NCI-H1694 (cell line): ENCODE data around the gene TMEM63C.

ENCODE experiments used
- DNase-seq: peaks from one replicate; lab custom pipeline; 2025; lab: John Stamatoyannopoulos, UW

Gene TMEM63C

GRCh38 chr14:77224212-77224611 is 42.6 kb downstream of the TMEM63C start:
- no peak for DNase-seq

DNA sequence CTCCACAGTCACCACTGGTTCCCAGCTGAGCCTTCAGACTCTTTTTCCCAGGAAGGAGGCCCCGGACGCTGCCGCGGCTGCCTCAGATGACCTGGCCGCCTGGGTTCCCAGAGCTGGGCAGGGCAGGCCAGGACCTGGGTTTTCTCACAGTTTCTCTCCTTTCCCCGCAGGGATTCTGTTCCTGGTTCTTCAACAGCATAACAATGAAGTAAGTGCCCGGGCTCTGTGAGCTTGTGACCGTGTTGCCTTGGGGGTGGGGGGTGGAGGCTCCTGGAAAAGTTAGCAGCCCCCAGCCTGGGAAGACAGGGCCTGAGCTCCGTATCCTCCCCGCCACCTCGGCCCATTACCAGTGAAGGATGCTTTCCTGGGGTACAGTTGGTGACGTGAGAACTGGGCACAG is 43.7 kb downstream of the TMEM63C start:
- DNase-seq = no peak

DNA sequence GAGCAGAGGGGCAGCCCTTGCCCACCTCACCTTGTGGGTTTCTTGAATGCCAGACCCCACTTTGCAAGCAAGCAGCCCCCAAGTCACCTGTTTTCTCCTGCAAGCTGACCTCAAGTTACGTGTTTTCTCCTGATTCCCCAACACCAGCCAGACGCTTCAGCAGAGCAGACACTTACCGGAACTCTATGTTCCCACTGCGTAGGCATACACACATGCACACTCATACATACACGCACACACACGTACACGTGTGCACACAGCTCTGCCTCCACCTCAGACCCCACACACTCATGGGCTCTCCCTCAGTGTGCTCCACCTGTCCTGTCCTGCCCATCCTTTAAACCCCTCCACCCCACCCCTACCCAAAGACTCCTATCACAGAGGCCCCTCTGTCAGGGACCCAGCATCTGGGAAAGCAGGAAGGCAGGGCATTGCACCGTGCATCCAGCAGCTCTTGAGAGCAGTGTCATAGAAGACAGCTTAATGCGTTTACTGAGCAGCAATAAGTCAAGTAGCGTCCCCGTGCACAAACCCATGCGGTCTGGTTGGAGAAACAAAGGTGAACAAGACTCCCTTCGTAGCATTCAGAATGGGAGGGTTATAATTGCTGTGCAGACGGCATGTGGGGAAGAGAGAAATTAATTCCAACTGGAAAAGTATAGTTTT is 44.4 kb downstream of the TMEM63C start:
- no peak for DNase-seq

- no peak for DNase-seq
Observed at GRCh38 chr14:77228056-77228455, 46.5 kb downstream of the TMEM63C start.

DNA sequence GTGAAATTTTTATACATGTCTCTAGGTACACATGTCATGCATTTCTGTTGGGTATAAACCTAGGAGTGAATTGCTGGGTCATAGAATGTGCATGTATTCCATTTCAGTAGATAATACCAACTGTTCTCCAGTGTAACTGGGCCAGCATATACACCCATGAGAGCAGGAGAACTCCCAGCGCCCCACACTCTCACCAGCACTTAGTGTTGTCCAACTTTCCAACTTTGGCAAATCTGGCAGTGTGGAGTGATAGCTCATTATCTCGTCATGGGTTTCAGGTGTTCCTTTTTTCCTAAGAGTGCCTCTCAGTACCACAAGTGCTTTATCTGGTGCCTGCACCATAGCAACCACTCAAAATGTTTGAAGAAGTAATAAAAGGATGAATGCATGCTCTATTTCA is 49.3 kb downstream of the TMEM63C start:
- no peak for DNase-seq

GRCh38 chr14:77231721-77232120 is 50.1 kb downstream of the TMEM63C start:
- no peak for DNase-seq

- DNase-seq = no peak
Observed at GRCh38 chr14:77236814-77237213, 55.2 kb downstream of the TMEM63C start.

- no peak for DNase-seq
Observed at GRCh38 chr14:77238356-77238755, 56.8 kb downstream of the TMEM63C start.

- peak; percentile 52 for DNase-seq
Observed at GRCh38 chr14:77238996-77239395, 57.4 kb downstream of the TMEM63C start.

DNA sequence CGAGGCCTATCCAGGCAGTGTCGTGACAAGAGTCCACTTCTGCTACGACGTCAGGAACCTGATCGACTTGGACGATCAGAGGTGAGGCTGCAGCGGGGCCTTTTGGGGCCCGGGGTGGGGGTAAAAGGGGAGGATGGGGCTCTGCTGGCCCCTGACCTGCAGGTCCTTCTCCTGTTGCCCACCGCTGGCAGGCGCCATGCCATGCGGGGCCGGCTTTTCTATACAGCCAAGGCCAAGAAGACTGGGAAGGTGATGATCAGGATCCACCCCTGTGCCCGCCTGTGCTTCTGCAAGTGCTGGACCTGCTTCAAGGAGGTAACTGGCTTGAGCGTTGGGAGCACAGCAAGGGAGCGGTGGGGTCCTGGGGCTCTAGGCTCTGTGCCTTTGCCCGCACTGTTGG is 57.8 kb downstream of the TMEM63C start:
- DNase-seq = no peak

DNA sequence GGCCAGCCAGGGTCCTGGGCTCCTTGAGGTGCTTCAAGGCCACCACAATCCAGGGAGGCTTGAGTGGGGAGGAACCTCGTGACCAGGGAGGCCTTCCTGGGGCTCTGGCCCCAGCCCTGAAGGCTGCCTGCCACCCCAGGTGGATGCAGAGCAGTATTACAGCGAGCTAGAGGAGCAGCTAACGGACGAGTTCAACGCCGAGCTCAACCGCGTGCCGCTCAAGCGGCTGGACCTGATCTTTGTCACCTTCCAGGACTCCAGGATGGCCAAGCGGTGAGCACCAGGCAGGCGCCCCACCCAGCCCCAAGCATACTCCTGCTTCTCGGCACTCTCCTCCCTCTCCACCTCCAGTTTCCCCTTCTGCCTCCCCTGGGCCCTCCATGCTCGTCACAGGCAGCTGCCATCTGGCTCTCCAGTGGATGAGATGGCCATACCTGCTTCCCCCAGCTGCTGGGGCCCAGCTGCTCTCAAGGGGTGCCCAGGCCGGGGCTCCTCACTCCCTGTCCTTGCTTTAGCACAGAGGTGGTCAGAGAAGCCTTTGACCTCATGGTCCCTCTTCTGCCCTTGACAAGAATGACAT is 58.8 kb downstream of the TMEM63C start:
- DNase-seq = peak; percentile 78

DNA sequence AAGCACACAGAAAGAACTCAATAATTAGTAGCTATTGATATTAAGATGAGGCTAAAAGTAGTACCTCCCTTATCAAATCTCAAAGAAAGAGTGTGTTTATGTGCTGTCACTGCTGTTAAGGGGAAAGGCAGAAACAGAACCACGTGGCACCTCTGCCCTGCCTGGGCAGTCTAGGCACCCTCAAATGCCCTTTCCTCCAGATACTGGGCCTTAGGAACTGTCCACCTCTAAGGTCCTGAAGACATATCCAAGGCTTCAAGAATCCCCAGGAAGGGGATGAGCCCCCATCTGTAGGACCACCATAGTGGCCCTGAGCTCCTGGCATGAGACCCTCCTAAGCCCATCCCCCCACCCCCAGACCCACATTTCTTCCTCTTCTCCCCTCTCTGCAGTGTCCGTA is 60.4 kb downstream of the TMEM63C start:
- DNase-seq = no peak

- no peak for DNase-seq
Observed at GRCh38 chr14:77242752-77243151, 61.2 kb downstream of the TMEM63C start.

DNA sequence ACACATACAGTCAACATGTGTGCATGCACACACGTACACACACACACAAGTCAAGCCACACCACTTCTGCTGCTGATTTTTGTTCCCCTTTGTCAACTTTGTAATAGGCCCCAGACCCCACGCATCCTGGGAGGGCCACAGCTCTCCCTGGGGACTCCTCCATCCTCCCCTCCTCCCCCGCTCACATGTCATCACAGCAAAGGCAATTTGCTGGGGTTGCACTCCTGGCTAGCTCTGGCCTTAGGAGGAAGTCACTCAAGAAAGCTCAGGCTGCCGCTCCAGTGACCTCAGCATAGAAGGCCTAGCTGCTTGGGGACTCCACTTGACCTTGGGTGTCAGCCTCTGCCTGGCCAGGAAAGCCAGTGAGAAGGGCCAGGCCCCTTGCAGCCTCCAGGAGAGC is 62.3 kb downstream of the TMEM63C start:
- no peak for DNase-seq

DNA sequence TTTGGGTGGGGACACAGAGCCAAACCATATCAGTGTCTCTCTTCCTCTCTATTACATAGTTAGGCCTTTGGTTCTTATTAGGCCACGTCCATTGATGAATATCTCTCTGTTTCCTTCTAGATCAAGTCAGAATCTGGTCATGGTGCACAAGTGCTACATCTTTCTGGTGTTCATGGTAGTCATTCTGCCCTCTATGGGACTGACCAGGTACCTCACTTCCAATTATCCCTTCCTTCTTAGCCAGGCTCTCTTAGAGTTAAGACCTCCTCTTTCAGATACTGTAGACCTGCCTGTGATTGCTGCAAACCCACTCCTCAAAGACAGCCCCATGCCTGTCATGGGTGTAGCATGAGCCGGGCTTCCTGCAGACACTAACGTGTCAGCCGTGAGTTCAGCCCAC is 64.2 kb downstream of the TMEM63C start:
- no peak for DNase-seq

DNA sequence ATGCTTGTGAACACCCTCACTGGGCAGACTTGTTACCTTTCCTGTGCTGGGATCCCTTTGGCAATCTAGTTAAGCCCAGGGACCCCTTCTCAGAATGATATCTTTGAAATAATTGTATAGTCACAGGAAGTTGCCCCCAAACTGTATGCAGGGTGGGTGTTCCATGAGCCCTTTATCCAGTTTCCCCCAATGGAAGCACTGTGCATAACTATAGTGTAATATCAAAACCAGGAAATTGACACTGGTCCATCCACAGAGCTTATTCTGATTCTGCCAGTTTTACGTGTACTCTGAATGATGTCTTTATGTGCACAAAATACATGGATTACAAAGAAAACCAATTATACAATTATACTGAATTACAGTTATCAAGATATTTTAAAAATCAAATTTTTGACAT is 65.2 kb downstream of the TMEM63C start:
- DNase-seq = no peak

- DNase-seq = no peak
Observed at GRCh38 chr14:77248666-77249065, 67.1 kb downstream of the TMEM63C start.

- no peak for DNase-seq
Observed at GRCh38 chr14:77249286-77249685, 67.7 kb downstream of the TMEM63C start.

DNA sequence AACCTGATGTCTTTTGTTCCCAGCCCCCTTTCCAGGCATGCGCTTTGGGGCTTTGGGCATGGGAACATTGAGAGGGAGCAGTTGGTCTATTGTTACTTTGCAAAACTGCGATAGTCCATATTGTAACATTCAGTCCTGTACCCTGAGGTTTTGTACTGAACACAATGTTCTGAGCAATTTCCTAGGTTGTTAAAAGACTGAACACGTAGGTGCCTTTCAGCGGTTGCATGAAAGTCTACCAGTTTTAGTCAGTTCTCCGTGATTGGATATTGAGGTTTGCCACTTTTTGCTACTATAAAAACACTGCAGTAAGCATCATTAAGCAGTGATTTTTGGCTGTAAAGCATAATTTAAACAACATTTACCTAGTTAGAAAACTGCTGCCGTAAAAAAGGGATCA is 69.3 kb downstream of the TMEM63C start:
- DNase-seq = no peak

GRCh38 chr14:77251870-77252269 is 70.3 kb downstream of the TMEM63C start:
- no peak for DNase-seq

DNA sequence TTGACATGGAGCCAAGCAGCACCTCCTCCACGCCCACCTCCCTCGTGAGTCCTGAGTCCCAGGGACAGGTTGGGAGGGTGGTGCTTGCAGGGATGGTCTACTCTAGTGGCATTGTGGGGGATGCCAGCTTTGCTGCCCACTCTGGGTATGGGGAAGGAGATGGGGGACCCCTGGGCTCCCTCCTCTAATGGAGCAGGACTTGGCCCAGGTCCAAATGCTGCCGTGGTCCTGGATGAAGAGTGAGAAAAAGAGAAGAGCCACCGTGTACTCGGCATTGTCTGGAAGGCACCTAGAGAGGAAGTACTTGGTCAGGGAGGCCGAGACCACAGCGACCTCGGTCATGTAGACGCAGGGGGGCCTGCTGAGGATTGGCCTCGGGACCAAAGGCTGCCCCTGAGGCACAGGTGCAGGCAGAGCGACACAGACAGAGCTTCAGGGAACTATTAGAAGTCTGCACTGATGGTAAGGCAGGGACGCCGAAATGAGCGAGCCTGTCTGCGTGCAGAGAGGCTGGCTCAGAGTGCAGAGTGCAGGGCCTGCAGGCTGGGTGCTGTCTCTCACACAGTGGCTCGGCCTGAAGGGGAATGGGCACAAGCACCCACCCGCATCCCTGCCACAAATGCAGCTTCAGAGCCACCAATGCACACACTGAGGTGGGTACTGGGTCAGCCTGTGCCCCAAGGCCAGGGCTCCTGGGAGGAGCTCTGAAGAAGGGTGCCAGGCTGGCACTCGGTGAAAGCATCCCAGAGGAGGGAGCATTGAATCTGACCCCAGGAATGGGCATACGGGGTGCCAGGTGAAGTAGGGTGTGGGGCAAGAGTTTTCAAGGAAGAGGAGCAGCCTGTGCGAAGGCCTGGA is 72.0 kb downstream of the TMEM63C start:
- DNase-seq = no peak

- DNase-seq = no peak
Observed at GRCh38 chr14:77256694-77257093, 75.1 kb downstream of the TMEM63C start.

GRCh38 chr14:77257700-77258099 is 76.1 kb downstream of the TMEM63C start:
- no peak for DNase-seq
